GM13976 (cell line): Measurements from ENCODE around the gene WDFY1.

Source experiments
- DNase-seq: peaks from one replicate; pipeline ENCODE4 v3.0.0; 2012; ENCODE audit warnings: low spot score
- in situ Hi-C: fragments of 300-500 bp; cut with MboI; formaldehyde crosslinking; loops from one replicate; pipeline ENCODE4 v1.12.0; 2022; ENCODE audit warnings: low sequenced_read_pairs, mixed read lengths, inconsistent platforms; ENCODE audit not compliant: unreplicated experiment
- TF ChIP-seq, protein P1 (sequence below): IDR thresholded peaks from 2 replicates; pipeline ENCODE4 v1.5.1; 2012; ENCODE audit warnings: borderline replicate concordance, mild to moderate bottlenecking; ENCODE audit not compliant: insufficient read depth; ENCODE audit errors: extremely low read depth, missing control alignments, control extremely low read depth

Gene WDFY1

DNA sequence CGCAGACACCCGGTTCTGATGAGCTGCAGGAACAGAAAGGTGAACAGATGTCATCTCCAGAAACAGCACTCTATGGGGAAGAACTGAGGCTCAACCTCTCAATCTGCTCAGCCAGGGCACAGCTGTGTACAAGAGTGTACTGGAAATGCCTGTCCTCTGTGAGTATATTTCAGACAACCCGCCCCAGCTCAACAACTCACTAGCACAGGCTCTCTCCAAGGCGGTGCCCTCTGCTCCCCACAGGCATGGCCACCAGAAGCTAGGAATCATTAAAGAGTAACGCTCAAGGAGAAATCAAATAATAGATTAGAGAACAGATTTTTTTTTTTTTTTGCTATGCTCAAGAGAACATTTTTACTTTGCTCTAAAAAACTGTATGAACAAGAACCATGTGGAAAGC lies 43.8 kb downstream of the WDFY1 start:
- in situ Hi-C loops = no loop called here
- DNase-seq = no peak

DNA sequence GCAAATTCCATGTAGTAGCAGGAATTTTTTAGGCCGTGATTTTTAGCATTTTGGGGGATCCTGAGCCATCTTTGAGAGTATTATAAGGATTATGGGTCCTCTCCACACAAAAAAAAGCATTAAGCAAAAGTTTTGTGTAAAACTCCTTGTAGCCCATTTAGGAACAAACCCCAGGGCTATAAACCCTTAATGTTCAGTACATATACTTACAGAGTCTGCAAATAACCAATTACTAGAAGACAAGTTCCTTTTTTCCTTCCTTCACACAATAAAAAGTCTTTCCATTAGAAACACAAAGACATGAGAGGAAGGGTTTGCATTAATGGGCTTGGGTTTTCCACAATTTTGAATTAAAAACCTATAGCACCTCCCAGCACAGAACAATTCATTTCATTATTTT lies 44.6 kb downstream of the WDFY1 start:
- no peak for DNase-seq
- TF ChIP-seq, protein P1, sequence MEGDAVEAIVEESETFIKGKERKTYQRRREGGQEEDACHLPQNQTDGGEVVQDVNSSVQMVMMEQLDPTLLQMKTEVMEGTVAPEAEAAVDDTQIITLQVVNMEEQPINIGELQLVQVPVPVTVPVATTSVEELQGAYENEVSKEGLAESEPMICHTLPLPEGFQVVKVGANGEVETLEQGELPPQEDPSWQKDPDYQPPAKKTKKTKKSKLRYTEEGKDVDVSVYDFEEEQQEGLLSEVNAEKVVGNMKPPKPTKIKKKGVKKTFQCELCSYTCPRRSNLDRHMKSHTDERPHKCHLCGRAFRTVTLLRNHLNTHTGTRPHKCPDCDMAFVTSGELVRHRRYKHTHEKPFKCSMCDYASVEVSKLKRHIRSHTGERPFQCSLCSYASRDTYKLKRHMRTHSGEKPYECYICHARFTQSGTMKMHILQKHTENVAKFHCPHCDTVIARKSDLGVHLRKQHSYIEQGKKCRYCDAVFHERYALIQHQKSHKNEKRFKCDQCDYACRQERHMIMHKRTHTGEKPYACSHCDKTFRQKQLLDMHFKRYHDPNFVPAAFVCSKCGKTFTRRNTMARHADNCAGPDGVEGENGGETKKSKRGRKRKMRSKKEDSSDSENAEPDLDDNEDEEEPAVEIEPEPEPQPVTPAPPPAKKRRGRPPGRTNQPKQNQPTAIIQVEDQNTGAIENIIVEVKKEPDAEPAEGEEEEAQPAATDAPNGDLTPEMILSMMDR = no peak
- in situ Hi-C loops = no loop called here

More for the DNA sequence above, 43.8 kb downstream of the WDFY1 start:
- TF ChIP-seq, protein P1 = no peak

DNA sequence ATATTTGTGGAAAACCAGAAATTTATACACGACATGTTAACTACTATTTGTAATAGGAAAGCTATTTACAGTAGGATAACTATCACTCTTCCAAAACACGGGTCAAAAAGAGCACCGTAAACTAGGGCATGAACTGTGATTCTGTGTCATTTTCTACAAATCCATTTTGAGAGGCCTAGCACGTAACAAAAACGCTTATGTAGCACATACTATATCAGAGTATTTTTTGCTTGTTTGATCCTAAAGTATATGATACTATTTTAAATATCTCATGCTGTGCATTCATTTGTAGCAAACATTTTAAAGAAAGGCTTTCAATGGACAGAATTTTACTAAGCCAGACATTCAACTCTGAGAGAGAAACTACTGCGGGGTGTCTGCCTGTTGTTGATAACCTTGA lies 45.1 kb downstream of the WDFY1 start:
- no peak for DNase-seq
- TF ChIP-seq, protein P1 = no peak
- in situ Hi-C loops = no loop called here

DNA sequence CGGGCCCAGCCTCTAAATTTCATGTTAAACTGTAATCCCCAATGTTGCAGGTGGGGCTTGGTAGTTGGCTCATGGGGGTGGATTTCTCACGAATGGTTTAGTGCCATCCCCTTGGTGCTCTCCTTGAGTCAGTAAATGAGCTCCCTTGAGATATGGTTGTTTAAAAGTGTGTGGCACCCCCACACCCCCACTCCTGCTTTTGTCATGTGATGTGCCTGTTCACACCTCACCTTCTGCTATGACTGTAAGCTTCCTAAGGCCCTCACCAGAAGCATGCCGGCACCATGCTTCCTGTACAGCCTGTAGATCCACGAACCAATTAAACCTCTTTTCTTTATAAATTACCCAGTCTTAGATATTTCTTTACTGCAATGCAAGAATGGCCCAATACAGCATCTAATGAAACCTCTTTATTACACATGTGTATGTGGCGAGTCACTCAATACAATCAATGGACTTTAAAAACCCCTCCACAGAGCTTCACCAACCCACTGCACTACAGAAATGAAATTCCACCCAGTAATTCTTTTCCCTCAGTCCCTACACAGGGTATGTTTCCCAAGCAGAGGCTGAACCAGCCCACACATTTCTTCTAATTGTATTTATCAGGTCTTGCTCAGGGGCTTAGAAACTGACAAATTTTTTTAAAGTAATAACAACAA lies 47.3 kb downstream of the WDFY1 start:
- no peak for DNase-seq
- in situ Hi-C loops = no loop called here
- TF ChIP-seq, protein P1 = no peak

DNA sequence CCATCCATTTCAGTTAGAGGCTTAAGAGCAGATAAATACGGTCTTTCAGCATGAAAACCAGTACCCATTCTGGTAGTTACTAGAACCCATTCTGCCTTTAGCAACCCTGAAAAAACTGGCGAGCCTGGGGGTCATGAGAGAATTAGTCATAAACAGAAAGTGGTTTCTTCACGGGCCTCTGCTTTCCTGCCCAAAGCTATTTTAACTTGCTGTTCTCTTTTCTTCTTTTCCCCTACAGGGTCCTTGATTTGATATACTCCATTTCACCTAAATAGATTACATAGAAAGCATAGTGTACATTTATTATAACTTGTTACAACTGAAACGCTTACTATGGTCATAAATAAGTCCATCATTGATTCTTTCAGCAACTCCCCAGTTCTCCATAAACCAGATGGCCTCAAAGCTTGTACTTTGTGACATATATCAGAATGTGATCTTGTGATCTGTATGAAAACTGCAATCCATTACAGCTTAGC lies 48.3 kb downstream of the WDFY1 start:
- in situ Hi-C loops = no loop called here
- TF ChIP-seq, protein P1 = no peak
- DNase-seq = no peak

DNA sequence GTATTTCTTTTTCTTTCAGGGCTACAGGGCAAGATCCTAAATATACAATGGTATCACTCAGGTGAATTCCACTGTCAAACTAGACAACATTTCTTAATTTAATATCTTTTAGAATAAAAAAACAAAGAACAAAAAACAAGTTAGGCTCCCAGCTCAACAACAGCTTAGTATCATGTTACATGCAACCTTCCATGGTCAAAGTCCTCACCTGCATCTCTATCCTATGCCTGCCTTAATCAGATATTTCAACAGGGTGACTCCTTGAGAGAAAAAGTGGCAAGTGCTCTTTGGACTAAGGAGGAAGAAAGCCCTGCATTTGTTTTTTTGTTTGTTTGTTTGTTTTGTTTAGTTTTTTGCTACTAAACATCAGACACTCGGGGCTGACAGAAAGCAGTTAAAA lies 50.2 kb downstream of the WDFY1 start:
- in situ Hi-C loops = no loop called here
- DNase-seq = no peak
- TF ChIP-seq, protein P1 = no peak
